Measurements from ENCODE around the gene LTF. TPM values are rescaled to one million over a fixed set of nuclear protein-coding genes. Genes with fewer than 3 reads are reported as not detected.

The LTF gene
- total RNA-seq, 2 donors from 2014 or later, result 8.8 to 8.9 TPM

DNA sequence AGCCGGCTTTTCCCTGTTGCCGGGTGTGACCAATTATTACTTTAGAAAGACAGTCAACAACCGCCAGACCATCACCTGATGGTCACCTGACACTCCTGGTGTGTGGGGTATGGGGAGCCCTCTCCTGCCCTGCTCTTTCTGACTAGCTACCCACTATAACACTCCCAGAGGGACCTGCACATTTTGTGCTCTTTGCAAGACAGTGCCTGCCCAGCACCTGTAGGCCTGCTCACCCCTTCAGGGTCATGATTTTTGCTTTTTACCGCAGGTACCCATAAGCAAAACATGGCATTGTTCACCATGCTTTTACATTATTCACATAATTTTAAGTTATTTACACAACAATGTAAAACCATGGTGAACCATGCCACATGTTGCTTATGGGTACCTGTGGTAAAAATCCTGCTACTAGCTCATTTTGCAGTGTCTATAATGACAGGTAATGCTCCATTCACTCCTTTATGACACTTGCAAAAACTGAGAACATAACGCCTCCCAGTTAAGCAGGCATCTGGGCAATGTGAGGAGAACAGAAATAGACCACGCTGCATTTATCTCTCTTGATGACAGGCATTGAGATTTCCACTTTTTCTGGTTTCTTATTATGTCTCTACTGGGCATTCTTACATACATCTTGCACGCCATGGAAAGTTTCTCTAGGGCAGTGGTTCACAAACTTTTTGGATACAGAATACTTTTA is 47.7 kb downstream of the LTF start:
- Histone ChIP-seq H3K36me3 (replicated peaks in 1 of 2; ENCODE audit: insufficient read depth in 1 of 2, low read depth in 2 of 2) (no peaks in the 10 kb centered on the region), H3K4me1 (peaks cover 13% of the 10 kb centered on the region), H3K27me3 (no peaks in the 10 kb centered on the region), H3K4me3 (no peak overlapping the region), H3K9me3 (no peaks in the 10 kb centered on the region), H3K27ac (no peak overlapping the region)
- 80 to 91% methylated on average over 7 of the region's 7 CpGs for WGBS, 2 donors
- intact Hi-C loops (cut with DNase I), result no loop called here
- DNase-seq, result no peak
- TF ChIP-seq CTCF (IDR thresholded peaks at IDR 0.05), result no peak
- TF ChIP-seq POLR2A (IDR thresholded peaks at IDR 0.05), result no peak
- ATAC-seq, result no peak

- Histone ChIP-seq H3K36me3 (replicated peaks in 1 of 2; ENCODE audit: insufficient read depth in 1 of 2, low read depth in 2 of 2) (no peaks in the 10 kb centered on the region), H3K9me3 (no peaks in the 10 kb centered on the region), H3K4me1 (peaks cover 13% of the 10 kb centered on the region), H3K27ac (no peak overlapping the region), H3K4me3 (no peak overlapping the region), H3K27me3 (no peaks in the 10 kb centered on the region)
- ATAC-seq (no peak), DNase-seq (peak in 2 of 4 donors; percentile 14 to 33)
- WGBS, 2 donors, result 39 to 56% methylated on average over 10 of the region's 10 CpGs
- intact Hi-C loops (cut with DNase I), result no loop called here
- TF ChIP-seq CTCF (IDR thresholded peaks at IDR 0.05), result no peak
- no peak for TF ChIP-seq POLR2A (IDR thresholded peaks at IDR 0.05)
Measured at GRCh38 chr3:46416125-46416810, 48.4 kb downstream of the LTF start.

DNA sequence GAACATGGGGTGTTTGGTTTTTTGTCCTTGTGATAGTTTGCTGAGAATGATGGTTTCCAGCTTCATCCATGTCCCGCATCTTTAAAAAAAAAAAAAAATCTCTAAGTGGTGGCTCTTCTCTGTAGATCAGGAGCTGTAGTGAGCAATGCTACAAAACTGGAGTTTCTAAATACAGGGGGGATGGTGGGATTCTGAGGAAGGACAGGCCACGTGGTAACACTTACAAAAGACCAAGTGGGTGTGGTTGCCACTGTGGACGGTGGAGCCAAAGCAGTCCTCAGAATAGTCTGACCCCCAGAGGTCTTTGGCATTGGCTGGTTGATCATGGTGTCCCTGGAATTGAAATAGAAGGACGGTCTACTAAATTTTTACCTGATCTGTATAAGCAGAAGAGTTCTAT is 50.0 kb downstream of the LTF start:
- H3K36me3 ChIP-seq (replicated peaks in 1 of 2; ENCODE audit: insufficient read depth in 1 of 2, low read depth in 2 of 2), result no peaks in the 10 kb centered on the region
- H3K27ac ChIP-seq, result no peak overlapping the region
- peaks cover 13% of the 10 kb centered on the region for H3K4me1 ChIP-seq
- TF ChIP-seq POLR2A (IDR thresholded peaks at IDR 0.05) (no peak), CTCF (IDR thresholded peaks at IDR 0.05) (no peak)
- intact Hi-C loops (cut with DNase I), result no loop called here
- H3K27me3 ChIP-seq, result no peaks in the 10 kb centered on the region
- no peak overlapping the region for H3K4me3 ChIP-seq
- 73 to 94% methylated on average over 4 of the region's 4 CpGs for WGBS, 2 donors
- H3K9me3 ChIP-seq, result no peaks in the 10 kb centered on the region
- ATAC-seq (no peak), DNase-seq (no peak)

DNA sequence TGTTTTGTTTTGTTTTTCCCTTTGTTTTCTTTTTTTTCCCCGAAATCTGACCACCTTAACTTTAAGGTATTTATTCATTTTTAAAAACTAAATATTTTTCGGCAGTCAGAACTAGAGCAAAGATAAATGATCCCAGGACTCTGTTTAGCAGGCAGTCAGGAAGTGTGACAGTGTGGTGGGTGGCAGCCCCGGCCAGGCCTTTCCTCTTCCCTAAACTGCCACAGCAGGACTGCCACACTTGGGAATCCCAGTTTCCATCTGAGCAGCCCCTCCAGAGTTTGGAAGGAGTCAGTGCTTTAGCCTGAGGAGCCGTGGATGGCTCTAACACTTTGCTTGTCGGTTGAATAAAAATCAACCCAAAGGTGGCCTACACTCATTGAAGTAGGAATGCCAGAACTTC is 50.8 kb downstream of the LTF start:
- TF ChIP-seq CTCF (IDR thresholded peaks at IDR 0.05) (no peak), POLR2A (IDR thresholded peaks at IDR 0.05) (no peak)
- peaks cover 13% of the 10 kb centered on the region for H3K4me1 ChIP-seq
- no peak overlapping the region for H3K4me3 ChIP-seq
- no peaks in the 10 kb centered on the region for H3K36me3 ChIP-seq (replicated peaks in 1 of 2; ENCODE audit: insufficient read depth in 1 of 2, low read depth in 2 of 2)
- no peak overlapping the region for H3K27ac ChIP-seq
- no peak for ATAC-seq
- DNase-seq, result no peak
- intact Hi-C loops (cut with DNase I), result no loop called here
- no peaks in the 10 kb centered on the region for H3K27me3 ChIP-seq
- no peaks in the 10 kb centered on the region for H3K9me3 ChIP-seq
- WGBS, 2 donors, result 72 to 78% methylated on average over 5 of the region's 5 CpGs
